Neural cell (in vitro differentiated cells): ENCODE measurements around the gene DIS3L2. TPM values are rescaled to one million over a fixed set of nuclear protein-coding genes. Genes with fewer than 3 reads are reported as not detected.

ENCODE experiments used
- H2AFZ ChIP-seq: fragments of 200-600, 300-800 bp; sonication (generic), shearing (Covaris generic); 2 replicates; pipeline ENCODE4 v1.6.0; 2014; ENCODE audit warnings: low read depth, mild to moderate bottlenecking, antibody characterized with exemption, low read length, moderate library complexity
- H3F3A ChIP-seq: fragments of 200-600 bp; shearing (Covaris generic); 2 replicates; pipeline ENCODE4 v1.6.1; 2016; ENCODE audit warnings: mild to moderate bottlenecking, moderate library complexity, mixed read lengths, antibody characterized with exemption, low read length; ENCODE audit not compliant: insufficient read depth, poor library complexity, severe bottlenecking
- H3K27ac ChIP-seq: fragments of 200-600, 300-800 bp; sonication (generic), shearing (Covaris generic); 2 replicates; pipeline ENCODE4 v1.5.1; 2014; ENCODE audit warnings: mild to moderate bottlenecking, low read length, moderate library complexity
- H3K27me3 ChIP-seq: fragments of 300-800, 200-600 bp; sonication (generic), shearing (Covaris generic); 2 replicates; pipeline ENCODE4 v1.6.0; 2014; ENCODE audit warnings: mild to moderate bottlenecking, low read depth, low read length, moderate library complexity; ENCODE audit not compliant: insufficient read depth
- H3K36me3 ChIP-seq: fragments of 300-800, 200-600 bp; sonication (generic), shearing (Covaris generic); 2 replicates; pipeline ENCODE4 v1.5.1; 2014; ENCODE audit warnings: mild to moderate bottlenecking, antibody characterized with exemption, low read length, moderate library complexity; ENCODE audit not compliant: insufficient read depth
- H3K4me2 ChIP-seq: fragments of 300-800, 200-600 bp; sonication (generic), shearing (Covaris generic); 2 replicates; pipeline ENCODE4 v1.6.0; 2014; ENCODE audit warnings: mild to moderate bottlenecking, low read length
- H3K4me3 ChIP-seq: fragments of 300-800, 200-600 bp; sonication (generic), shearing (Covaris generic); 2 replicates; pipeline ENCODE4 v1.5.1; 2014; ENCODE audit warnings: mild to moderate bottlenecking, low read length, moderate library complexity
- H3K79me2 ChIP-seq: fragments of 200-600 bp; shearing (Covaris generic); replicated peaks from 2 replicates; pipeline ENCODE4 v1.6.0; 2014; ENCODE audit warnings: mild to moderate bottlenecking, low read length, moderate library complexity; ENCODE audit not compliant: insufficient read depth
- H3K9ac ChIP-seq: fragments of 300-800, 200-600 bp; sonication (generic), shearing (Covaris generic); 2 replicates; pipeline ENCODE4 v1.6.1; 2016; ENCODE audit warnings: mild to moderate bottlenecking, low read length, mixed read lengths
- H3K9me2 ChIP-seq: fragments of 200-600 bp; shearing (Covaris generic); 2 replicates; pipeline ENCODE4 v1.6.1; 2016; ENCODE audit warnings: mild to moderate bottlenecking, low read length, mixed read lengths; ENCODE audit not compliant: insufficient read depth
- H3K9me3 ChIP-seq: fragments of 200-600, 300-800 bp; sonication (generic), shearing (Covaris generic); 2 replicates; pipeline ENCODE4 v1.6.1; 2016; ENCODE audit warnings: mild to moderate bottlenecking, mixed run types, low read length, moderate library complexity, mixed read lengths
- H4K20me1 ChIP-seq: fragments of 200-600 bp; shearing (Covaris generic); 2 replicates; pipeline ENCODE4 v1.6.1; 2016; ENCODE audit warnings: mild to moderate bottlenecking, mixed run types; ENCODE audit not compliant: insufficient read depth
- EP300 ChIP-seq: fragments of 450-650 bp; conservative IDR thresholded peaks from 2 replicates; pipeline ENCODE4 v1.6.1; 2014; ENCODE audit warnings: antibody characterized with exemption, mild to moderate bottlenecking, moderate library complexity; ENCODE audit not compliant: poor library complexity, severe bottlenecking
- EZH2 ChIP-seq: fragments of 200-600, 300-800 bp; shearing (Covaris generic), sonication (generic); IDR thresholded peaks from 2 replicates; pipeline ENCODE4 v1.6.1; 2014; ENCODE audit warnings: antibody characterized with exemption, low read length, borderline replicate concordance, mild to moderate bottlenecking; ENCODE audit not compliant: insufficient read depth, poor library complexity, severe bottlenecking
- MXI1 ChIP-seq: fragments of 450-650 bp; conservative IDR thresholded peaks from 2 replicates; pipeline ENCODE4 v1.6.1; 2014; ENCODE audit warnings: antibody characterized with exemption, mild to moderate bottlenecking; ENCODE audit not compliant: poor library complexity, severe bottlenecking
- POLR2AphosphoS5 ChIP-seq: IDR thresholded peaks from 2 replicates; pipeline ENCODE4 v1.6.1; 2012
- RAD21 ChIP-seq: fragments of 450-650 bp; conservative IDR thresholded peaks from 2 replicates; pipeline ENCODE4 v1.6.1; 2014; ENCODE audit warnings: antibody characterized with exemption, mild to moderate bottlenecking, moderate library complexity
- REST ChIP-seq: IDR thresholded peaks from 2 replicates; pipeline ENCODE4 v1.6.1; 2012; ENCODE audit warnings: borderline replicate concordance
- SMC3 ChIP-seq: fragments of 450-650 bp; conservative IDR thresholded peaks from 2 replicates; pipeline ENCODE4 v1.6.1; 2014; ENCODE audit warnings: antibody characterized with exemption, mild to moderate bottlenecking, moderate library complexity; ENCODE audit not compliant: poor library complexity
- TAF1 ChIP-seq: IDR thresholded peaks from 2 replicates; pipeline ENCODE4 v1.6.1; 2012; ENCODE audit warnings: low read depth
- polyA plus RNA-seq: library from polyadenylated mRNA; depleted of rRNA; stranded (reverse); fragments of >200 nt; gene quantifications from 2 replicates; pipeline ENCODE4 v1.2.3, GENCODE V29; 2014
- TF ChIP-seq, protein P1 (sequence below): fragments of 450-650 bp; IDR thresholded peaks from 2 replicates; pipeline ENCODE4 v1.5.1; 2014; ENCODE audit warnings: antibody characterized with exemption, mild to moderate bottlenecking, moderate library complexity; ENCODE audit not compliant: poor library complexity, severe bottlenecking

DIS3L2 gene
- polyA plus RNA-seq, 1 donor from 2014 or later: 20.0 TPM

- TF ChIP-seq EZH2 (no peak), REST (no peak), EP300 (no peak)
- TF ChIP-seq, protein P1, sequence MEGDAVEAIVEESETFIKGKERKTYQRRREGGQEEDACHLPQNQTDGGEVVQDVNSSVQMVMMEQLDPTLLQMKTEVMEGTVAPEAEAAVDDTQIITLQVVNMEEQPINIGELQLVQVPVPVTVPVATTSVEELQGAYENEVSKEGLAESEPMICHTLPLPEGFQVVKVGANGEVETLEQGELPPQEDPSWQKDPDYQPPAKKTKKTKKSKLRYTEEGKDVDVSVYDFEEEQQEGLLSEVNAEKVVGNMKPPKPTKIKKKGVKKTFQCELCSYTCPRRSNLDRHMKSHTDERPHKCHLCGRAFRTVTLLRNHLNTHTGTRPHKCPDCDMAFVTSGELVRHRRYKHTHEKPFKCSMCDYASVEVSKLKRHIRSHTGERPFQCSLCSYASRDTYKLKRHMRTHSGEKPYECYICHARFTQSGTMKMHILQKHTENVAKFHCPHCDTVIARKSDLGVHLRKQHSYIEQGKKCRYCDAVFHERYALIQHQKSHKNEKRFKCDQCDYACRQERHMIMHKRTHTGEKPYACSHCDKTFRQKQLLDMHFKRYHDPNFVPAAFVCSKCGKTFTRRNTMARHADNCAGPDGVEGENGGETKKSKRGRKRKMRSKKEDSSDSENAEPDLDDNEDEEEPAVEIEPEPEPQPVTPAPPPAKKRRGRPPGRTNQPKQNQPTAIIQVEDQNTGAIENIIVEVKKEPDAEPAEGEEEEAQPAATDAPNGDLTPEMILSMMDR: no peak
- H4K20me1 ChIP-seq: no peaks in the 10 kb centered on the region
Observed at GRCh38 chr2:232018181-232018580, 56.7 kb downstream of the DIS3L2 start.

GRCh38 chr2:232022718-232023117 is 61.2 kb downstream of the DIS3L2 start:
- TF ChIP-seq MXI1 (no peak), EZH2 (no peak), EP300 (no peak), SMC3 (no peak), RAD21 (no peak), REST (no peak), POLR2AphosphoS5 (no peak), TAF1 (no peak)
- TF ChIP-seq, protein P1: no peak
- H3K9me3 ChIP-seq: no peaks in the 10 kb centered on the region
- no peaks in the 10 kb centered on the region for H3K9me2 ChIP-seq
- H3K27me3 ChIP-seq: no peaks in the 10 kb centered on the region
- H3K27ac ChIP-seq: no peak overlapping the region
- H3K36me3 ChIP-seq: no peaks in the 10 kb centered on the region
- H3F3A ChIP-seq: no peaks in the 10 kb centered on the region
- H3K4me2 ChIP-seq: no peak overlapping the region
- no peak overlapping the region for H2AFZ ChIP-seq
- no peak overlapping the region for H3K4me3 ChIP-seq
- no peak overlapping the region for H3K9ac ChIP-seq
- H3K79me2 ChIP-seq: no peaks in the 10 kb centered on the region
- H4K20me1 ChIP-seq: no peaks in the 10 kb centered on the region

More at GRCh38 chr2:232018181-232018580, 56.7 kb downstream of the DIS3L2 start:
- H3K36me3 ChIP-seq: peaks cover 6% of the 10 kb centered on the region
- H3F3A ChIP-seq: no peaks in the 10 kb centered on the region
- no peak overlapping the region for H3K9ac ChIP-seq
- no peaks in the 10 kb centered on the region for H3K9me3 ChIP-seq
- no peak overlapping the region for H3K27ac ChIP-seq
- H3K79me2 ChIP-seq: no peaks in the 10 kb centered on the region
- H3K27me3 ChIP-seq: no peaks in the 10 kb centered on the region
- no peak overlapping the region for H2AFZ ChIP-seq
- no peak overlapping the region for H3K4me2 ChIP-seq
- no peaks in the 10 kb centered on the region for H3K9me2 ChIP-seq
- no peak overlapping the region for H3K4me3 ChIP-seq
